Testis (tissue), 3 donors: ENCODE data around the gene IL10. TPM values are rescaled to one million over a fixed set of nuclear protein-coding genes. Genes with fewer than 3 reads are reported as not detected.

ENCODE experiments used
- DNase-seq: peaks from one replicate; pipeline ENCODE4 v3.0.0-alpha.2; 2019
- H3K27ac ChIP-seq, 2 donors: fragments of 200-600 bp; sonication (generic); one replicate each; pipeline ENCODE4 v1.5.1; 2019
- H3K27me3 ChIP-seq: fragments of 200-600 bp; sonication (generic); one replicate; pipeline ENCODE4 v1.5.1; 2019
- H3K36me3 ChIP-seq: fragments of 200-600 bp; sonication (generic); one replicate; pipeline ENCODE4 v1.5.1; 2017; ENCODE audit warnings: low read depth; ENCODE audit errors: missing control alignments
- H3K4me1 ChIP-seq: fragments of 200-600 bp; sonication (generic); one replicate; pipeline ENCODE4 v1.5.1; 2019
- H3K4me3 ChIP-seq, 2 donors: fragments of 200-600 bp; sonication (generic); one replicate each; pipeline ENCODE4 v1.5.1; 2017 to 2019
- H3K9me3 ChIP-seq: fragments of 200-600 bp; sonication (generic); one replicate; pipeline ENCODE4 v1.5.1; 2017
- POLR2A ChIP-seq: fragments of 450-650 bp; IDR thresholded peaks from one replicate; pipeline ENCODE4 v1.6.1; 2017; ENCODE audit warnings: antibody characterized with exemption, mild to moderate bottlenecking, moderate library complexity
- WGBS, 2 donors: methylation state at CpG; one replicate each; pipeline ENCODE4 v1.1.5; 2018; 5-methylcytosine and 5-hydroxymethylcytosine counted together
- intact Hi-C: fragments of 100-400 bp; cut with DNase I; formaldehyde crosslinking; loops from one replicate; pipeline ENCODE4 v1.15.1; 2023; ENCODE audit warnings: low total_unique reads
- polyA plus RNA-seq: library from polyadenylated mRNA; stranded (reverse); fragments of 350-450 nt; fragmentation: Illumina TruSeq; extraction: RNeasy Lipid Tissue Mini Kit (QIAGEN cat#74804); gene quantifications from one replicate; pipeline ENCODE4 v1.2.3, GENCODE V29; 2014; ENCODE audit warnings: low read depth, low replicate concordance; ENCODE audit not compliant: insufficient read depth
- total RNA-seq, 2 donors: library from RNA; depleted of rRNA; stranded (reverse); fragments of >200 nt; gene quantifications; one replicate each; pipeline ENCODE4 v1.2.3, GENCODE V29; 2016
- TF ChIP-seq, protein P1 (sequence below), 3 experiments: fragments of 450-650 bp in 2 of 3; fragments of 200-600 bp in 1 of 3; sonication (generic) in 1 of 3; IDR thresholded peaks; one replicate each; pipeline ENCODE4 v1.5.1; 2016 to 2019; ENCODE audit warnings: antibody characterized with exemption in 3 of 3, mild to moderate bottlenecking in 2 of 3, moderate library complexity in 1 of 3

Gene IL10
- total and polyA plus RNA-seq, 3 donors from 2014 or later: 1.4 to 3.5 (median 1.7) TPM

DNA sequence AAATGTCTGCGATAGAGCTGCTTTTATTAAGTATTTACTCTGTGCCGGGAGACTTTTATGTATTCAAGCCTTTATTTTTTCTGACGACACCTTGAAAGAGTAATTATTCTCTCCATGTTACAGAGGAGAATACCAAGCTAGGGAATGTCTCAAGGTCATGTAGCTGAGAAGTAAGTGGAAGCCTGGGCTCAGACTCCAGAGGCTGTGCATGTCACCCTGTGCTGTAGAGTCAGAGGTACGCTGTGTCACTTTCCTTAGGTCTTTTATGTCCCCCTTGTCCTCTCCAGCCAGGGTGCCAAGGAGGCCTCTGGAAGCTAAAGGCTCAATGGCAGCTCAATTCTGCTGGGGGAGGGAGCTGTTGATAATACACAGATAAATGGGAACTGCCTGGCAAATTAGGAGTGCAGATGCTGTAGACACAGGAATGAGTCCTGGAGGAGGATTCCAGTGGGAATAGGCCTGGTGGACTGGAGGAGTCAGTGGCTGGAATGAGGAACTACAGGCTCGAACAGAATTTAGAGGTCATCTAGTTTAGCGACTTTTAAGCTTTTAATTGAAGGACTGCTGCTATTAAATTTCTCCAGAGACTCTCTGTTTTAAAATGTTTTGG, 11.0 kb downstream of the IL10 start:
- H3K36me3 ChIP-seq: no peaks in the 10 kb centered on the region
- H3K4me3 ChIP-seq: no peak overlapping the region
- TF ChIP-seq, protein P1, sequence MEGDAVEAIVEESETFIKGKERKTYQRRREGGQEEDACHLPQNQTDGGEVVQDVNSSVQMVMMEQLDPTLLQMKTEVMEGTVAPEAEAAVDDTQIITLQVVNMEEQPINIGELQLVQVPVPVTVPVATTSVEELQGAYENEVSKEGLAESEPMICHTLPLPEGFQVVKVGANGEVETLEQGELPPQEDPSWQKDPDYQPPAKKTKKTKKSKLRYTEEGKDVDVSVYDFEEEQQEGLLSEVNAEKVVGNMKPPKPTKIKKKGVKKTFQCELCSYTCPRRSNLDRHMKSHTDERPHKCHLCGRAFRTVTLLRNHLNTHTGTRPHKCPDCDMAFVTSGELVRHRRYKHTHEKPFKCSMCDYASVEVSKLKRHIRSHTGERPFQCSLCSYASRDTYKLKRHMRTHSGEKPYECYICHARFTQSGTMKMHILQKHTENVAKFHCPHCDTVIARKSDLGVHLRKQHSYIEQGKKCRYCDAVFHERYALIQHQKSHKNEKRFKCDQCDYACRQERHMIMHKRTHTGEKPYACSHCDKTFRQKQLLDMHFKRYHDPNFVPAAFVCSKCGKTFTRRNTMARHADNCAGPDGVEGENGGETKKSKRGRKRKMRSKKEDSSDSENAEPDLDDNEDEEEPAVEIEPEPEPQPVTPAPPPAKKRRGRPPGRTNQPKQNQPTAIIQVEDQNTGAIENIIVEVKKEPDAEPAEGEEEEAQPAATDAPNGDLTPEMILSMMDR (IDR thresholded peaks at IDR 0.05): no peak
- TF ChIP-seq POLR2A: no peak
- WGBS, 2 donors: 55 to 57% methylated on average over 6 of the region's 6 CpGs
- no peak overlapping the region for H3K27ac ChIP-seq
- no peak for DNase-seq
- H3K27me3 ChIP-seq: no peaks in the 10 kb centered on the region
- H3K9me3 ChIP-seq: no peaks in the 10 kb centered on the region
- intact Hi-C loops: no loop called here
- H3K4me1 ChIP-seq: no peaks in the 10 kb centered on the region

GRCh38 chr1:206760590-206760989, 11.7 kb downstream of the IL10 start:
- 74 to 75% methylated on average over 1 of the region's 1 CpG for WGBS, 2 donors

DNA sequence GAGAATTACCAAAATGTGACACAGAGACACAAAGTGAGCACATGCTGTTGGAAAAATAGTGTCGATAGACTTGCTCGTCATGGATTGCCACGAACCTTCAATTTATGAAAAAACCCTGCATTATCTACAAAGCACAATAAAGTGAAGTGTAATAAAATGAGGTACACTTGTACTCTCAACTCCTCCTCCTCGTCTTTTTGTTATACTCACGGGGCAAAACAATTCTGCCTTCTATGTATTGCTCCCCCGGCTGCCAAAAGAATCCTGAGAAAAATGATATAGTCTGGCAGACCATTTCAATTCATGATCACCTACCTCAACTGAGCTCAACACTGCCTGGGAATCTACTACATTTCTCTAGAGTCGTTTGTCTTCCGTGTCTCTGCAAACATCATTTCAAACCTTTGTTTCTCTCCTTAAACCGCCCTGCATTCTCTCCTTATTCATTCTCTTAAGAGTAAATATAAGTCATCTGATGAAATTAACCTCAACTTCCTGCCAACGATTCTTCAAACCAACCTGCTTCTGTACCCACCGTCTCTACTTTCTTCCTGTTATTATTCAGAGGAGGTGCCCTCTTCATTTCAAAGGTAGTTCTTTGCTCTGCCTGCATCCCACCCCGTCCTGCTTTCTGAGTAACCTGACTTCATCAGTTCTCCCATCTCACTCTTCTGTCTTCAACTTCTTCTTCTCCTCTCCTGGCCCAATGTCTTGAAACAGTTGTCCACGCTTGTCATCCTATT, 14.6 kb downstream of the IL10 start:
- WGBS, 2 donors: 79 to 81% methylated on average over 13 of the region's 13 CpGs
- DNase-seq: no peak
- intact Hi-C loops: no loop called here
- no peaks in the 10 kb centered on the region for H3K4me1 ChIP-seq
- H3K9me3 ChIP-seq: no peaks in the 10 kb centered on the region
- no peak overlapping the region for H3K4me3 ChIP-seq
- no peaks in the 10 kb centered on the region for H3K27me3 ChIP-seq
- no peak overlapping the region for H3K27ac ChIP-seq
- TF ChIP-seq POLR2A: no peak
- TF ChIP-seq, protein P1 (IDR thresholded peaks at IDR 0.05): no peak
- H3K36me3 ChIP-seq: no peaks in the 10 kb centered on the region

More at GRCh38 chr1:206760590-206760989, 11.7 kb downstream of the IL10 start:
- TF ChIP-seq, protein P1 (IDR thresholded peaks at IDR 0.05): no peak
- no peak for TF ChIP-seq POLR2A
- H3K36me3 ChIP-seq: no peaks in the 10 kb centered on the region
- H3K9me3 ChIP-seq: no peaks in the 10 kb centered on the region
- no peak overlapping the region for H3K4me3 ChIP-seq
- no peak overlapping the region for H3K27ac ChIP-seq
- intact Hi-C loops: no loop called here
- H3K4me1 ChIP-seq: no peaks in the 10 kb centered on the region
- H3K27me3 ChIP-seq: no peaks in the 10 kb centered on the region
- no peak for DNase-seq

DNA sequence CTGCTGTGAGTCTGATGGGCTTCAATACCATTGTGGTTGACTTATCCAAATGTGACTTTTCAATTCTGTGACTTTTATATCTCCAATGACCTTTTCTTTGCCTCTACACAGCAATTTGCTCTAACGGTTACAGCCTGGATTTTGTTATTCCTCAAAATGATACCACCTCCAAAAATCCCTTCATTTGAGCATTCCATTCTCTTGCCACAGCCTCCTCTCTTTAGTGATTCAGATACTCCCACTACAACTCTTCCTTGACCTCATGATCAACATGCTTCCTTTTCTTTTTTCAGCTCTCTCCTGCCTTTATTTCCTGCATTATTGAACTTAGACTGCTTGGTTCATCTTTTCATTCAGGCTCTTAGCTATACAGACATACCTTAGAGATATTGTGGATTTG, 18.3 kb downstream of the IL10 start:
- DNase-seq: no peak
- TF ChIP-seq POLR2A: no peak
- TF ChIP-seq, protein P1 (IDR thresholded peaks at IDR 0.05): no peak
- WGBS, 2 donors: 56 to 67% methylated on average over 1 of the region's 1 CpG
- H3K9me3 ChIP-seq: no peaks in the 10 kb centered on the region
- no peaks in the 10 kb centered on the region for H3K4me1 ChIP-seq
- H3K27ac ChIP-seq: no peak overlapping the region
- no peaks in the 10 kb centered on the region for H3K27me3 ChIP-seq
- H3K4me3 ChIP-seq: no peak overlapping the region
- intact Hi-C loops: no loop called here
- no peaks in the 10 kb centered on the region for H3K36me3 ChIP-seq
